ENCODE measurements around the gene PLCB1.

Gene PLCB1

DNA sequence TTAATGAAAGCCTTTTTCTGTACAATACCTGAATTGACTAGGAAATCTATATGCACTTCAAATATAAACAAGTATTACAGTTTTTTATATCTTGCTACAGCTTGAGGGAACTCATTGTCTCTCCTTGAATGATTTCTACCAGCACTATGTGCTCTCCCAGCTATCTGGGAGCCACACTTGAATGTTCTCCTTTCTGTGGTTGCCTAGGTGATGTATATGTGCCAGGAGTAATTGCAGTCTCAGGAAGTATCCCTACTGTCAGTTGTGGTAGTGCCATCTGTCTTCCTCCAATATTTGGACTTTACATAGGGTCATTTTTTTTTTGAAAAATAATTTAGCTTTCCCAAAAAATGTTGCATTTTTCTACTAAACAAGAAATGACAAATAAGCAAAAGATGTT, 648.8 kb downstream of the PLCB1 start:
- Histone ChIP-seq H3K36me3 (ENCODE audit: control insufficient read depth, insufficient read depth, low read length) (no peaks in the 10 kb centered on the region), H3K4me3 (ENCODE audit: insufficient read depth, low read depth, low read length) (no peak overlapping the region), H3K27me3 (ENCODE audit: control insufficient read depth, insufficient read depth, low read length, poor library complexity, severe bottlenecking) (no peaks in the 10 kb centered on the region), H3K4me1 (ENCODE audit: control insufficient read depth, insufficient read depth, low read length) (no peaks in the 10 kb centered on the region), H3K27ac (ENCODE audit: insufficient read depth, low read depth, low read length, poor library complexity, severe bottlenecking) (no peak overlapping the region), H3K9me3 (ENCODE audit: control insufficient read depth, low read length) (no peaks in the 10 kb centered on the region)

DNA sequence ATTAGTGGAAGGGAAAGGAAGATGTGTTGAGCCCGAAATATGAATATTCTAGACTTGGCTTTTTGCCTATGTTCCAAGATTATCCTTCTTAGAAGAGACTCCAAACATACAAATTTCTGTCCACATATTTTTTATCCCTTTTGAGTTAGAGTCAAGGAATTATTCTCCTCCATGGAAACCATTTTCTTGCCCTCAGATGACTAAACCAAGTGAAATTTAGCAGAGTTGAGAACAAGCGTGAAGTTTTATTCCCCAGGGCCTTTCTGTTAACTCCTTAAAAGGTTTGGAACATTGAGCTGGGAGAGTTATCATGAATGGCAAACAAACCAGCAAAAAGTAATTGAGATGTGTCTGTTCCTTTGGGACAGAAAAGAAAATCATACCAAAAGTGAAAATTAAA, 650.7 kb downstream of the PLCB1 start:
- no peak overlapping the region for H3K27ac ChIP-seq (ENCODE audit: insufficient read depth, low read depth, low read length, poor library complexity, severe bottlenecking)
- H3K4me3 ChIP-seq (ENCODE audit: insufficient read depth, low read depth, low read length), result no peak overlapping the region
- H3K4me1 ChIP-seq (ENCODE audit: control insufficient read depth, insufficient read depth, low read length), result no peaks in the 10 kb centered on the region
- 96 to 100% methylated on average over 2 of the region's 2 CpGs for WGBS, 2 experiments
- H3K27me3 ChIP-seq (ENCODE audit: control insufficient read depth, insufficient read depth, low read length, poor library complexity, severe bottlenecking), result no peaks in the 10 kb centered on the region
- H3K9me3 ChIP-seq (ENCODE audit: control insufficient read depth, low read length), result no peaks in the 10 kb centered on the region
- H3K36me3 ChIP-seq (ENCODE audit: control insufficient read depth, insufficient read depth, low read length), result no peaks in the 10 kb centered on the region

DNA sequence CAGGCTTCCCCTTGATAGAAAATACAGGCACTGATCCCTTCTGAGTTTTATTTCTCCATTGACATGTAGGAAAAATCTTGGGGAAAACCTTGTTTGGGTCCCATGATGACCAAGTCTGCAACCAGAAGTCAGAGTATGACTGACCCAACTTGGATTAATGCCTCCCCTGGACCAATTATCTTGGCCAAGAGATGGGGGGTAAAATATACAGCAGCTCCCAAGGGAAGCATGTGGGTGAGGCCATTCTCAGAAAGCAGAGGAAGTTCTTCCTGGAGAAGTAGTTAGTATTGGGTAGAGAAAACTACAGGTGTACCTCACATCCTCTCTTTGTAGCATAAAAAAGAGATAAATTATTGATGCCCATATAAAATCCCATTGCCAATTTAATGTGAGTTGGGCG, 651.7 kb downstream of the PLCB1 start:
- H3K27me3 ChIP-seq (ENCODE audit: control insufficient read depth, insufficient read depth, low read length, poor library complexity, severe bottlenecking), result no peaks in the 10 kb centered on the region
- H3K4me1 ChIP-seq (ENCODE audit: control insufficient read depth, insufficient read depth, low read length), result no peaks in the 10 kb centered on the region
- H3K27ac ChIP-seq (ENCODE audit: insufficient read depth, low read depth, low read length, poor library complexity, severe bottlenecking), result no peak overlapping the region
- WGBS, 2 experiments, result no CpG with 5 or more reads among the region's 1 CpG
- no peak overlapping the region for H3K4me3 ChIP-seq (ENCODE audit: insufficient read depth, low read depth, low read length)
- H3K9me3 ChIP-seq (ENCODE audit: control insufficient read depth, low read length), result no peaks in the 10 kb centered on the region
- H3K36me3 ChIP-seq (ENCODE audit: control insufficient read depth, insufficient read depth, low read length), result no peaks in the 10 kb centered on the region

DNA sequence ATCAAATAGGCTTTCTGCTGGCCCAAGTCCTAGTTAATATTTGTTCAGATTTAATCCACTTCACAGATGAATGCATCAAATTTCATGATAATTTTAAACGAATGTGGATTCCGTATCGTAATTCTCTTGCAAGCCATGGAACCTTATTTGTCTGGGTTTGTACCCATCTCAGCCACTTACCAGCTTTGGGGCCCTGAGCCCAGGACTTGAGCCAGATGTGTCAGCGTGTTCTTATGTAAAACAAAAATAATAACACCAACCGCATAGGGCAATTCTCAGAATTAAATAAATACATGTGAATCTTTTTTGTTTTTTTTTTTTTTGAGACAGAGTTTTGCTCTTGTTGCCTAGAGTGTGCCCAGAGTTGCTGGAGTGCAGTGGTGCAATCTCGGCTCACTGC, 654.3 kb downstream of the PLCB1 start:
- Histone ChIP-seq H3K9me3 (ENCODE audit: control insufficient read depth, low read length) (no peaks in the 10 kb centered on the region), H3K27ac (ENCODE audit: insufficient read depth, low read depth, low read length, poor library complexity, severe bottlenecking) (no peak overlapping the region), H3K36me3 (ENCODE audit: control insufficient read depth, insufficient read depth, low read length) (no peaks in the 10 kb centered on the region), H3K4me1 (ENCODE audit: control insufficient read depth, insufficient read depth, low read length) (peaks cover 5% of the 10 kb centered on the region), H3K27me3 (ENCODE audit: control insufficient read depth, insufficient read depth, low read length, poor library complexity, severe bottlenecking) (no peaks in the 10 kb centered on the region), H3K4me3 (ENCODE audit: insufficient read depth, low read depth, low read length) (no peak overlapping the region)
- 94 to 96% methylated on average over 4 to 5 of the region's 6 CpGs for WGBS, 2 experiments

DNA sequence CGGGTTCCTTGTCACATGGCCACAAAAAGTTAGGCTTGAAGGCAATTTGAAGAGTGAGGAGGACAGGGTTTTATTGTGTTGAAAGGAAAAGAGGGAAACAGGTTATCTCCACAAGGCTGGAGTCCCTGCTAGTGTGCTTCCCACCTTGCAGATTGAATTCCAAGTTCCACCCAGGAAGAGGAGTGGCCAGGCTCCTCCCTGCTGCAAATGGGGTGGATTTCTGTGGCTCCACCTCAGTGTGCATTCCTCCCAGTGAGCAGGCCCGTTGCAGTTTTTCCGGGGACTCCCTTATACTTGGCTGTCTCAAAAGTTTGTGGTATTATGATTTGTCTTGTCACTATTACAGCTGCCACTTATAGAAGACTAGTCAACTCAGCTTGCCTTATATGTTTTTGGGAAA, 655.0 kb downstream of the PLCB1 start:
- no peak overlapping the region for H3K27ac ChIP-seq (ENCODE audit: insufficient read depth, low read depth, low read length, poor library complexity, severe bottlenecking)
- H3K4me1 ChIP-seq (ENCODE audit: control insufficient read depth, insufficient read depth, low read length), result peaks cover 5% of the 10 kb centered on the region
- H3K4me3 ChIP-seq (ENCODE audit: insufficient read depth, low read depth, low read length), result no peak overlapping the region
- no peaks in the 10 kb centered on the region for H3K27me3 ChIP-seq (ENCODE audit: control insufficient read depth, insufficient read depth, low read length, poor library complexity, severe bottlenecking)
- H3K9me3 ChIP-seq (ENCODE audit: control insufficient read depth, low read length), result no peaks in the 10 kb centered on the region
- 88 to 91% methylated on average over 3 of the region's 3 CpGs for WGBS, 2 experiments
- no peaks in the 10 kb centered on the region for H3K36me3 ChIP-seq (ENCODE audit: control insufficient read depth, insufficient read depth, low read length)

DNA sequence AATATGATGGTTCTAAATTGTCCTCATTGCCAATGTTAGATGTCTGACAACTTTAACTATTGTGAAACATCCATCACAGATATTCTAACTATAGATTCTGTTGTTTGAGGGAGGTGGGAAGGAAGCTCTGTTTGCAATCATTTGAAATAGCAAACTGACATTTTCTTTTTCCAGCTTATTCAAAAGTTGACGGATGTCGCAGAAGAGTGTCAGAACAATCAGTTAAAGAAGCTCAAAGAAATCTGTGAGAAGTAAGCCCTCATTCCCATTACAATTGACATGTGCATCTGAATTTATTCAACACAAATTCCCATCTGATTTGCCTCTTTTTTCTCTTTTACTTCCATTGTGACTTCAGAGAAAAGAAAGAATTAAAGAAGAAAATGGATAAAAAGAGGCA, 656.2 kb downstream of the PLCB1 start:
- no peak overlapping the region for H3K27ac ChIP-seq (ENCODE audit: insufficient read depth, low read depth, low read length, poor library complexity, severe bottlenecking)
- no peaks in the 10 kb centered on the region for H3K27me3 ChIP-seq (ENCODE audit: control insufficient read depth, insufficient read depth, low read length, poor library complexity, severe bottlenecking)
- H3K4me3 ChIP-seq (ENCODE audit: insufficient read depth, low read depth, low read length), result no peak overlapping the region
- no peaks in the 10 kb centered on the region for H3K9me3 ChIP-seq (ENCODE audit: control insufficient read depth, low read length)
- 63 to 78% methylated on average over 2 of the region's 2 CpGs for WGBS, 2 experiments
- no peaks in the 10 kb centered on the region for H3K36me3 ChIP-seq (ENCODE audit: control insufficient read depth, insufficient read depth, low read length)
- peaks cover 5% of the 10 kb centered on the region for H3K4me1 ChIP-seq (ENCODE audit: control insufficient read depth, insufficient read depth, low read length)

DNA sequence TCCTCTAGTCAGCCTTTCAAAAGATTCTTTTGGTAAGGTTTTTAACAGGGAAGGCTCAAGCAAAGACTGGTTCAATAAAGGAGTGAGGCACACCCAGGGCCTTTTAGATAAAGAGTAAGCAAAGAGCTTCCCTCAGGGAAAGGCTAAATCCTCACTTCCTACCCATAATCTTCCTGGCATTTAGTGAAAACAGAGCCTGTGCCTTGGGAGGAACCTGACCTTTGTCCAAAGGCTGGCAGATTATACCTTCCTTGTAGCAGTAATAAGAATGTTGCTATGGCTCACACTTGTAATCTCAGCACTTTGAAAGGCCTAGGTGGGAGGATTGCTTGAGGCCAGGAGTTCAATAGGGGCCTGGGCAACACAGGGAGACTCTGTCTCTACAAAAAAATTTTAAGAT, 656.8 kb downstream of the PLCB1 start:
- H3K36me3 ChIP-seq (ENCODE audit: control insufficient read depth, insufficient read depth, low read length), result no peaks in the 10 kb centered on the region
- peaks cover 5% of the 10 kb centered on the region for H3K4me1 ChIP-seq (ENCODE audit: control insufficient read depth, insufficient read depth, low read length)
- no peak overlapping the region for H3K4me3 ChIP-seq (ENCODE audit: insufficient read depth, low read depth, low read length)
- H3K27me3 ChIP-seq (ENCODE audit: control insufficient read depth, insufficient read depth, low read length, poor library complexity, severe bottlenecking), result no peaks in the 10 kb centered on the region
- H3K9me3 ChIP-seq (ENCODE audit: control insufficient read depth, low read length), result no peaks in the 10 kb centered on the region
- no peak overlapping the region for H3K27ac ChIP-seq (ENCODE audit: insufficient read depth, low read depth, low read length, poor library complexity, severe bottlenecking)

DNA sequence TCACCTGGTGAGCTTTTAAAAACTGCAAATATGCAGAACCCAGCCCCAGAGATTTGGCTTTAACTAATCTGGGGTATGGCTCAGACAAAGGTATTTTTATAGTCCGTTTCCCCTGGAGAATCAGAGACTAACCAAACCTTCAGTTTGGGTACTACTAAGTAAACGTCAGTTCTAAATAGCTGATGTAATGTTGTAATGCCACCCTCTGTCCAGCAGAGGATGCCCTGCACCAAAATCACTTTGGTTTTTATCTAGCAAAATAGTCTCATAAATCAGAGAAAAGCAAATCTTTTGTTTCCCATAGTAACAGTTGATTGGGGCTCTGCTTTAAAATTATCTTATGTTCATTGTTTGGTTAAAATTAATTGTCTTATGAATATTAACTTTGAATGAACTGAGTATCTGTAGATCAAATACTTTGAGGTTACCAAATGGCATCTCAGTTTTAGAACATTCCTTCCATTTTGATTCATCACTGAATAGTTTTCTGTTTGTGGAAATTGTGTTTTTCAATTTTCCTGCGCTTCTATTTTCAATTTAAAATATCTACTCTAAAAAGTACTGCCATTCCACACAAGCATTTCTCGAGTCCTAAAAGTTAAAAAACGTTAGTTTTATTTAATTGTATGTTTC, 658.5 kb downstream of the PLCB1 start:
- Histone ChIP-seq H3K27me3 (ENCODE audit: control insufficient read depth, insufficient read depth, low read length, poor library complexity, severe bottlenecking) (no peaks in the 10 kb centered on the region), H3K27ac (ENCODE audit: insufficient read depth, low read depth, low read length, poor library complexity, severe bottlenecking) (no peak overlapping the region), H3K4me1 (ENCODE audit: control insufficient read depth, insufficient read depth, low read length) (peaks cover 5% of the 10 kb centered on the region), H3K4me3 (ENCODE audit: insufficient read depth, low read depth, low read length) (no peak overlapping the region), H3K9me3 (ENCODE audit: control insufficient read depth, low read length) (no peaks in the 10 kb centered on the region), H3K36me3 (ENCODE audit: control insufficient read depth, insufficient read depth, low read length) (no peaks in the 10 kb centered on the region)
- 42 to 46% methylated on average over 2 to 3 of the region's 5 CpGs for WGBS, 2 experiments

DNA sequence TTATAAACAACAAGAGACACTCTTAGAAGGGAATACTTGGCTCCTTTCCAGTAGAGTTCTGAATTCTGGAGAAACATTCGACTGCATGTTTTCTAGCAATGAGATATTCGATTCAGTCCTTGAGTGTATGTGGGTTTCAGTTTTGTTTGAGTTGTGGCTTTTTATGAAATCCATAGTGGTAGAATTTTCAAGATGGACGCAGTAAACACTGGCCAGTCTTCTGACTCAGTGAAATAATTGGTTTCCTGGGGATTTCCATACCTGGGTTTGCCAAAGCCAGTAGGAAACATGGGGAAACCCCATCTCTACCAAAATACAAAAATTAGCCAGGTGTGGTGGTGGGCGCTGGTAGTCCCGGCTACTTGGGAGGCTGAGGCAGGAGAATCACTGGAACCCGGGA, 663.3 kb downstream of the PLCB1 start:
- H3K27me3 ChIP-seq (ENCODE audit: control insufficient read depth, insufficient read depth, low read length, poor library complexity, severe bottlenecking), result no peaks in the 10 kb centered on the region
- WGBS, 2 experiments, result 94 to 96% methylated on average over 6 of the region's 6 CpGs
- H3K36me3 ChIP-seq (ENCODE audit: control insufficient read depth, insufficient read depth, low read length), result no peaks in the 10 kb centered on the region
- H3K27ac ChIP-seq (ENCODE audit: insufficient read depth, low read depth, low read length, poor library complexity, severe bottlenecking), result no peak overlapping the region
- no peaks in the 10 kb centered on the region for H3K9me3 ChIP-seq (ENCODE audit: control insufficient read depth, low read length)
- no peak overlapping the region for H3K4me3 ChIP-seq (ENCODE audit: insufficient read depth, low read depth, low read length)
- no peaks in the 10 kb centered on the region for H3K4me1 ChIP-seq (ENCODE audit: control insufficient read depth, insufficient read depth, low read length)

DNA sequence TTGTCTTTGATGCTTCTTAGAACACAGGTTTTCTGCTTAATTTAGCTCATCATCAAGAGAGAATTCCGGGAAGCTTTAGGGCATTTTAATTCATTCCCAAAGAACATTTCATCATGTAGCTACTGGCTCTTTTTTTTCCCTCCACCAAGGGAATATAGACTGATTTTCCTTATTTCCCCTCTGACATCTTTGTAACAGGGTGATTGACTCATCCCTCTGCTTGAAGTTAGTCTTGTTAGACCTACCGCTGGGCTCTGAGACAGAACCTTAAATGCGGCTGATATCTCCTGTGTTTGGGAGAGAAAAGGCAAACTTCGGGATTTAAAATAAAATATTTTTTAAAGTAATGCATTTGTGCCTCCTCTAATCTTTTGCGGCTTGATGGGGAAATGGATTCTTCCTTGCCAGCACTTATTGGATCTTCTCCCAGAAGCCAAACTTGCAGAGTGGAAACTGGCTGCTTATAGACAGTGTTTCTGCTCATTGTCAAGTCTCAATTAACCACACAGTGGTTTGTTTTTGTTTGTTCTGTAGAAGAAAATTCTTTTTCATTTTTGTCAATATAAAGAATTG, 664.1 kb downstream of the PLCB1 start:
- H3K27ac ChIP-seq (ENCODE audit: insufficient read depth, low read depth, low read length, poor library complexity, severe bottlenecking), result no peak overlapping the region
- H3K36me3 ChIP-seq (ENCODE audit: control insufficient read depth, insufficient read depth, low read length), result no peaks in the 10 kb centered on the region
- no peak overlapping the region for H3K4me3 ChIP-seq (ENCODE audit: insufficient read depth, low read depth, low read length)
- H3K9me3 ChIP-seq (ENCODE audit: control insufficient read depth, low read length), result no peaks in the 10 kb centered on the region
- no peaks in the 10 kb centered on the region for H3K4me1 ChIP-seq (ENCODE audit: control insufficient read depth, insufficient read depth, low read length)
- H3K27me3 ChIP-seq (ENCODE audit: control insufficient read depth, insufficient read depth, low read length, poor library complexity, severe bottlenecking), result no peaks in the 10 kb centered on the region
- 70 to 87% methylated on average over 5 of the region's 5 CpGs for WGBS, 2 experiments

DNA sequence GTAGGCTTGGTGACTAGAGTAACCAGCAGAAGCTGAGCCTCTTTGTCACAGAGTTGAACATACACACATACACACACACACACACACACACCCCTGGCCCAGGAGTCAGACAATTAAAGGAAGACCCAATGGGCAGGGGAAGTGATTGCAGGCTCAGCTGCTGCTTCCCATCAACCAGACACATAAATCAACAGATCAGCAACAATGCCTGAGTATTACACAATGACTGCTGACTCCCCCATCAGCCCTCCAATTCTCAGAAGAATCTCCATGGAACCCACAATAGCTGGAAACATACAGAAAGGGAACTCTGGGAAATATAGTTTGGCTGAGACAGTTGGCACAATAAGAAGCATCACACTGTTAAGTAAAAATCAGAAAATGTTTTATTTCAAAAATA, 666.4 kb downstream of the PLCB1 start:
- Histone ChIP-seq H3K27ac (ENCODE audit: insufficient read depth, low read depth, low read length, poor library complexity, severe bottlenecking) (no peak overlapping the region), H3K4me1 (ENCODE audit: control insufficient read depth, insufficient read depth, low read length) (no peaks in the 10 kb centered on the region), H3K9me3 (ENCODE audit: control insufficient read depth, low read length) (no peaks in the 10 kb centered on the region), H3K36me3 (ENCODE audit: control insufficient read depth, insufficient read depth, low read length) (no peaks in the 10 kb centered on the region), H3K27me3 (ENCODE audit: control insufficient read depth, insufficient read depth, low read length, poor library complexity, severe bottlenecking) (no peaks in the 10 kb centered on the region), H3K4me3 (ENCODE audit: insufficient read depth, low read depth, low read length) (no peak overlapping the region)
